NT2/D1 (cell line): ENCODE results near the gene MARCHF6.

ENCODE experiments used
- SUZ12 ChIP-seq: IDR thresholded peaks from 2 replicates; pipeline ENCODE4 v1.6.1; 2011; ENCODE audit not compliant: insufficient read length, insufficient read depth; ENCODE audit errors: extremely low read depth
- YY1 ChIP-seq: IDR thresholded peaks from 2 replicates; pipeline ENCODE4 v1.6.1; 2011; ENCODE audit not compliant: insufficient read length, insufficient read depth

- TF ChIP-seq YY1 = no peak
- no peak for TF ChIP-seq SUZ12
These were observed 1.8 kb downstream of the MARCHF6 start for GRCh38 chr5:10355071-10355889.
